ENCODE results near the gene TRPV5.

TRPV5 gene

DNA sequence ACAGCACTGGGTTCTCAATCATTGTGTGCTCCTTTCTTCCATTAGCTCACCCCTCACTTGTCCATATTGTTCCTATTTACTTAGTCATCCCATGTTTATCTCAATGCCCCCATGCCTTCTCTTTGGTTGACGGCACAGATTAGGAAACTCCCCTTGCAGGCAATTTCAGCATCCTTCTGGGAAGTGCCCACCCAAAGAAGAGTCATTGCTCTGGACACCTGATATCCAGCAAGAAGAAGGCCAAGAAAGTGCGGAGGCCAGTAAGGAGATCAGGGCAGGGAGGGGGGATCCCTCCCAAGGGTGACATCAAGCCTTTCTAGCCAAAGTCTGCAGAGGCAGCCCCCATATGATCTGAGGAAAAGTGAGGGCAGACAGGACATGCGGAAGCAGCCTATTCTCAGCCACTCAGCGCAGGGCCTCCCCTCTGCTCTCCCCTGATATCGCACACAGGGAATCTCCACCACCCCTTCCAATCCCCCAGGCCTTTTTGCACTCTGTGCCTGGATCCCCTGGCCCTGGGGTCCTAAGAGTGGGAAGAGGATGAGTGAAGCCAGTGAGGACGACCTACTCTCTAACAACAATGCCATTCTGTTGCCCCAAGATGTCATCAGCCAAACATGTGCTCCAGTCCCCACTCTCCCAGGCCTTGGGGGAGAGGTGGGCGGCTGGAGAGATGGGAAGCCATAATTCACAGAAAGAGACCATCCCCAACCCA lies 49.8 kb downstream of the TRPV5 start:
- no peak for DNase-seq

GRCh38 chr7:142883145-142883544 lies 50.4 kb downstream of the TRPV5 start:
- no peak for DNase-seq

DNA sequence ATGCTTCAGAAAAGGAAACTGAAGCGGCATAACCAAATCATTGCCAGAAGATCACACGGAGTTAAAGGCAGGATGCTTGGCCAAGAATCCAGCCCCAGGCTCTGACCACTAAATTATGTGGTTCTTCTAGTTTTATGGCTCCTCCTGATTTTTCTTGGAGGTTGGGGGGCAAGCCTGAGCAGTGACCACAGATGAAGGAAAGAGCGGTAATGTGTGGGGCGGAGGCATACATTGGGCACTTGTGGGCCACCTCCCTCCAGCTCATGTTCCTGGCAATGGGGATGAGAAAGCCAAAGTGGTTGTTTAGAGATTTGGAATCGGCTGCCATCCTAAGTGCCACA lies 51.2 kb downstream of the TRPV5 start:
- DNase-seq = no peak

DNA sequence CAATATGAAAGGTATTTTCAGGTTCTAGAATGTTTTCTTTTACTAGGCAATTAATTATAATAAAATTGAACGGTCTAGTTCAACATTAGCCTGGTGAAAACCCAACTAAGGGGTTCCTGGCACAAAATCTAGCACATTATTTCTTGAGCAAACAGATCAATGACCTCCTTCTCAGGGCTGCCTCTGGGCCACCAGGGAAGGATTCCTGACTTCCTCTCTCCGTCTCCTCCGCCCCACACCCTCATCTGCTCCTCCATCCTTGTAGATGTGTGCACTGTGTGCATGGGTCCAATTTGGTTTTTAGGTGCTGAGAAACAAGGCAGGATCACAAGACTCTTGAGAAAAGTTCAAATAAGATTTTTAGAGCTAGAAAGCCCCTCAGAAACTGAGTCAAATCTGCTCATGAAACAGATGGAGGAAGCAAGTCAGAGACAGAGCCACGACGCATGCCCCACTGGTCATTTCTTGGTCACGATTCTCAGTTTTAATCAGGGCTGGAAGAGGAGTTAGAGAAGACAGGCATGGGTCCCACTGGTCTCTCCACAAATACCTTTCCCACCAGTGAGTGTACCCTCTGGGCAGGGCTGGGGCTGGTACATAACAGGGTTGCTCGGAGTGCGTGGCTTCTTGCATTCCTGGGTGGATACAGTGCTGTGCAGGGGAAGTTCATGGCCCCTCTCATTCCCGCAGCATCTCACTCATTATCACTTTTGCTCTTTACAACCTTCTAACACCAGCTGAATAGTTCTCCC lies 51.8 kb downstream of the TRPV5 start:
- DNase-seq = no peak

- peak; percentile 53 for DNase-seq
Observed at GRCh38 chr7:142880876-142881505, 52.6 kb downstream of the TRPV5 start.

DNA sequence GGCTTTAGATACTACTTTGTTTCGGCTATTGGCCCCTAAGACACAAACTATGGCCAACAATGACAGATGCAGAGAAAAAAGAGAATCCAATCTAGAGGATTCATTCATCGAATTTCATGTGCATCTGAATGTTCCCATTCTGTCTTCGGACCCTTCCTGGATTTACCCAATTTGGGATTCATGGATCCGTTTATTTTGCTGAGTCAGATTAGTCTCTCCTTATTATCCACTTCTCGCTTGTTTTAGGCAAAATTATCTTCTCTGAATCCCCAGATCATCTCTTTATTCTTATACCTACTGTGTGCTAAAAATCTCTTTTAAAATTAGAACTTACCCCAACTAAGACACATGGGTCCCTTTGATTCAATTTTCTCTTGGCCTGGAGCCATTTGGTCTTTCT lies 54.5 kb downstream of the TRPV5 start:
- DNase-seq = no peak

DNA sequence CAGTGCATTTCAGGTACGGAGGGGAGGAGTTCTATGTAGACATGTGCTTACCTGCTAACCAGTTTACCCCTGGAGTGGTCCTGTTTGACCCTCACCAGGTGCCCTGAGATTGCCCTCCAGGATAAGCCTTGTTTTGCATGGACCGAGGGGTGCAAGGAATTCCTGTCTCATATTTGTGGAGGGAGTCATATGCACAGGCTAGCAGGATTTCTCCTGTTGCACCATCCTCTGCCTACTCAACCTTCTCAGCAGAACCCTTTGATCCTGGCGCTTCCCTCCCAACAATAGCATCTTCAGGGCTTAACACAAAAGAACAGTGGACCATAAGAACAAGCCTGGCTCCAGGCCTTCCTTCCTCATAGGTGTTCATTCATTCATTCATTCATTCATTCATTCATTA lies 55.2 kb downstream of the TRPV5 start:
- DNase-seq = no peak

DNA sequence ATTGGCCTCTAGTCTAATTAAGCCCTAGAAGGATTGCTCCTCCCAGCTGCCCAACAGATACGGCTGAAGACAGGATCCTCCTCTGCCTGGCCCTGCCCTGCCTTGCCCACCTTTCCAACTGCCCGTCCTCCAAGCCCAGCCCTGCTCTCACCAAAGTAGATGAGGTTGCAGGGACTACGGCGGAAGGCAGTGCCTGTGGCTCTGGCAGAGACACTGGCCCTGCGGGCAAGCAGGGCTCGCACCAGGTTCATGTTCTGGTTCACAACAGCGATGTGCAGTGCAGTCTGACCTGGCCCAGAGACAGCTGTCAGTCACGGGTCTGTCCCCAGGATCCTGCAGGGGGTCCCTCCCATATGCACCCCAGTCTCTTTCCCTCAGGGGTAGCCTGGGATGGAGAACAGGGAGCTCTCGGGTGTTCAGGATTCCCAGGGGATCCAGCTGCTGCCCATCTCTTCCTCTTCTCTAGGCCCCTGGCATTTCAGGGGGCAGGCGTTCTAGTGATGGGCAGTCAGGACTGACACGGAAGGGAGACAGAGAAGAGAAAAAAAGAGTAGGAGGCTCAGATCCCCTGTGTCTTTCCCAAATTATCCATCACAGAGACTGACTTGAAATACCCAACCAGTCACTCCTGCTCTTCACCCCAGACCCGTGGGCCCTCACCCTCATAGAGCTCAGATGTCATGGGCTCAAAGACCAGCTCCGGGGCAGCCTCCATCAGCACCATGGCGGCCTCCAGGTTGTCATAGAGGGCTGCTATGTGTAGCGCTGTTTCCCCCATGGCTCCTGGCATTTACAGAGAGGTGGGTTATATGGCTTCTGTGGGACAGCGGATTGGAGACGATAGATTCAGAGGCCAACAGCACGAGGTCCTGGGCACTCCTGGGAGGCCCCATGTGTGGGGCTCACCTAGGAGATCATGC lies 56.3 kb downstream of the TRPV5 start:
- no peak for DNase-seq

GRCh38 chr7:142876236-142876960 lies 57.1 kb downstream of the TRPV5 start:
- DNase-seq = no peak

DNA sequence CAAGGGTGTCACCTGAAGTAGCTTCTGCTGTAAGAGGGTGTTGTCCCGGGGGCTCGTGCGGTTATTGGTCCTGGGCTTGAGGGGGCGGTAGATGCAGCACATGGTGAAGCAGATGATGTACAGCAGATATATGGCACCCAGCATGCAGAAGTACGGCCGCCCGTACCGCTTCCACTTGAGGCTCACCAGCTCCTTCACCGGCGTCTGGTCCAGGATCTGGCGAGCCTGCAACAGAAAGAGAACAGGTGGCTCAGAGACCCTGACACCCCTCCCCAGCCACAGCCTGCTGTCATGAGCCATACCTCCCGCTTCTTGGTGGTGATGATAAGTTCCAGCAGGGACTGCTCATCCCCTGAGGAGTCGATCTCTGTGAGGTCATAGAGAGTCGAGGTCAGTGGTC lies 58.1 kb downstream of the TRPV5 start:
- no peak for DNase-seq

DNA sequence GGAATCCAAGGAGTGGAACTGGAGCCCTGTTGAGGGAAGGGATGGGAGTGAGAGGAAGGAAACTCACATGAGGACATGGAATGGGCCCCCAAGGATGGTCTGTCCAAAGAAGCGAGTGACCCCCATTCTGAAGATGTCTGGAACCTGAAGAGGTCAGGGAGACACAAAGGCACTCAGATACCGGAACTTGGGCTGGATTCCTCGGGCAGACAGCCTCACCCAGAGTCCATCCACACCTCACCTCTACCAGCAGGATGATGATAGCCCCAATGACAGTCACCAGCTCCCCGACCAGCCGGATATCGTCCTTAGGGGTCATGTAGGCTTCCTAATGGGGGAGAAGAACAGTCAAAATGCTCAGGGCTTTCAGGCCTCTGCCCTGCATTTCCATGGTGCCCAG lies 58.7 kb downstream of the TRPV5 start:
- no peak for DNase-seq

DNA sequence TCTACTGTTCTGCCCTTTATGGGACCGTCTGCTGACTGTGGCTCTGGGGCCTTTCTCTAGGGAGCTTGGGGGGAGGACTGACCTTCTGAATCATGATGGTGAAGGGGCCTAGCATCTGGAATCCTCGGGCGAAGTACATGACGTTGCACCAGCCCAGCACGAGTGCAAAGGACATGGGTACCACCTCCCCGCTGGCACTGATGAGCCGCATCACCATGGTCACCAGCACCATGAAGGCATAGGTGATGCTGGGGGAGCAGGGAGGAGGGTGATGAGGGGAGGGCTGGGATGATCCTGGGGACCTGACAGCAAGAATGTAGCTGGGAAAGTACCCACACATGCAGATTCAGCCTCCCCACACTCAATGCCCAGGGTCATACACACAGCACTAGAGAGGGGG lies 59.1 kb downstream of the TRPV5 start:
- DNase-seq = no peak

DNA sequence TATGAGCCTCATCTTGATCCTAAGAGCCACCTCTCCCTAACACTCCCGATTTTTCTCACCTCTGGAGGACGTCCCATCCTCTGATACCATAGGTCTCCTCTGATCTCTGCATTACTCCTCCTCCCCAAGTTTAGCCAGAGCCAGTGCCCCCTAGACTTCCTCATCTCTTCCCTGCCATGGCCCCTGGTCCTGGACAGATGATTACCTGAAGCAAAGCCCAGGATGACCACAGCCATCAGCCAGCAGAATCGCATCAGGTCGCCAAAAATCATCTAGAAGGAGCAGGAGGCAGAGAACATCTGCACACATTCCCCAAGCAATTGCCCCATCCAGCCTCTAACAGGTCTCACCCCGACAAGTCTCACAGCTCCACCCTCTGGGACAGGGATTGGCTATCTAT lies 59.7 kb downstream of the TRPV5 start:
- no peak for DNase-seq

- peak; percentile 34 for DNase-seq
Observed at GRCh38 chr7:142873281-142873784, 60.2 kb downstream of the TRPV5 start.

DNA sequence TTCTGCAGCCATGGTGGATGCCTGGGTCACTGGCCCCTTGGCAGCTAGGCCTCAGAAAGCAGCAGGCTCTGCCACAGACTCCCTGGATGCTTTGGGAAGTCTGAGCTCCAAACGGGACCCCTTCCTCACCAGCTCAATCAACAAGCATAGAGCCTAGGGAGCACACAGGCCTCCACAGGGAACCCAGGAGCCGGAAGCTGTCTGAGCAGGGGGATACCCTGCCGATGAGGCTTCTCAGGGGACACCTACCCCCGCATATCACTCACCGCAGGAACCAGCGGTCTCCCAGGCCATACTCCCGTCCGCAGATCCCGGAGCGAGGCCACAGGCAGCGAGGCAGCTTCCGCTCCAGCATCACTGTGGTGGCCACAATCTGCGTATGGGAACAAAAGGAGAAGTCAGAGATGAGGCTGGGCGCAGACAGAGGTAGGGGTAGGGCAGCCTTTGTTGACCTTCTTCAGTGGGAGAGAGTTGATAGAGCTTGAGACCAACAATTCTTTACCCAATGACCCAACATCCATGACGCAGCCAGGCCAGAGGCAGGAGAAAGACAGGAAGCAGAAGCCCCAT lies 61.4 kb downstream of the TRPV5 start:
- DNase-seq = no peak

DNA sequence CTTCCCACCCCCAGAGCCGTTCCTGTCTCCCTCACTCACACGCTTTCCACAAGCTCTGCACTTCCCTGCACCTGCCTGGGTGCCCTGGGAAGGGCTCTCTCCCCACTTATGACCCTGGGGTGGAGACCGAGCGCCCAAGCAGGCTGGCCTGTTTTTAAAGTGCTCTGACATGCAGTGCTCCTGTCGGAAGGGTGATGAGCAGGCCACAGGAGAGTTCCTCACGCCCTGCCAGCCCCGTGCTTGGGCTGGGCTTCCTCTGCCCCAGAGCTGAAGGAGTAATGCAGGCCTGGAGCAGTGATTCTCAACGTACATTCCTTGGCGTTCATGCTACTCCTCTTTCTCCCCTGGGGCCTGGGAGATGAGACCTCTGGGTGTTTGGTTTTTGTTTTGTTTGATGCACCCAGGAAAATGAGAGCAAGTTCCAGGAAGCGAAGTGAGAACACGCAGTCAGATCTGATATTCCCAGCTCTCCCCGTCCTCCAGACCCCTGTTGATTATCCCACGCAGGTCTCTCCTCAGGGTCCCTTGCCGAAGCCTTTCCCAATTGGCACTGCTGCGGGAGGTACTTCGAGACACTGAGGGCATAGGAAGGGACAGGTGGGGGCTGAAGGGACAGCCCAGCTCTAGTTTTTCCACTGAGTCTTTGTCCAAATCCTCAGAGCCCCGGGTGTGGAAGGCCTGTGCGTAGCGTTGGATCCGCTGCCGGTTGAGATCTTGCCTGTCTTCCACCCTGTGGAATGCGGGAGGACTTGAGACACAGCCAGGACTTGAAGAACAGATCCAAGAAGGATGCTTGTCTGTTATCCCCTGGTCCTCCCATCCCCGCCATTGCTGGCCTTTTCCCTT lies 62.1 kb downstream of the TRPV5 start:
- no peak for DNase-seq

GRCh38 chr7:142870566-142871259 lies 62.8 kb downstream of the TRPV5 start:
- no peak for DNase-seq

DNA sequence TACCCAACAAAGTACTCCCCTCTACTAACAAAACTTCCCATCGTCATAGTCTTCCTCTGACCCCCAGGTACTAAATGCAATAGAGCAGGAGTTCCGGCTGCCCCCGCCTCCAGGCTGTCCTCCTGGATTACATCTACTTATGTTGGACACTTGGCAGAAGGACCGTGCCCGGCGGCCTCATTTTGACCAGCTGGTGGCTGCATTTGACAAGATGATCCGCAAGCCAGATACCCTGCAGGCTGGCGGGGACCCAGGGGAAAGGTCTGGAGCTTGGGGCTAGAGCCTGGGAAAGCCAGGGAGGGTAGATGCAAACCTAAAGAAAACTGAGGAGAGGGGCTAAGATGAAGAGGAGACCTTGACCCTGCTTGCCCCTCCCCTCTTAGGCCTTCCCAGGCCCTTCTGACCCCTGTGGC lies 63.4 kb downstream of the TRPV5 start:
- DNase-seq = no peak

- DNase-seq = no peak
Observed at GRCh38 chr7:142869434-142869833, 64.1 kb downstream of the TRPV5 start.

- no peak for DNase-seq
Observed at GRCh38 chr7:142868986-142869415, 64.5 kb downstream of the TRPV5 start.

All from suppressor macrophage treated with lipopolysaccharide for 4 hours (primary cell).